ENCODE results near the gene MAML2.

- TF ChIP-seq CTCF (conservative IDR thresholded peaks at IDR 0.05; ENCODE audit: low read depth in 2 of 2) (no peak), CREB1 (CRISPR knock-in tag; IDR thresholded peaks at IDR 0.05; ENCODE audit: low read depth) (no peak), EZH2 (IDR thresholded peaks at IDR 0.05; ENCODE audit: low read depth, unreplicated experiment) (no peak), ETS1 (IDR thresholded peaks at IDR 0.05) (no peak), REST (IDR thresholded peaks at IDR 0.05; ENCODE audit: unreplicated experiment) (no peak), EZH2phosphoT487 (IDR thresholded peaks at IDR 0.05; ENCODE audit: unreplicated experiment) (no peak), POLR2AphosphoS5 (IDR thresholded peaks at IDR 0.05; ENCODE audit: low read depth) (no peak), JUNB (IDR thresholded peaks at IDR 0.05; ENCODE audit: unreplicated experiment) (no peak), STAT1 (IDR thresholded peaks at IDR 0.05; ENCODE audit: unreplicated experiment) (no peak)
Observed at GRCh38 chr11:96194581-96195374, 148.2 kb downstream of the MAML2 start.

Data from GM23338 (cell line).